ENCODE data around the gene CYP2C19. TPM values are rescaled to one million over a fixed set of nuclear protein-coding genes. Genes with fewer than 3 reads are reported as not detected.

The CYP2C19 gene
- total and polyA plus RNA-seq, 9 of the 15 experiments (the other 6 are each of a cell fraction or from before 2014, with no cell fraction given), result not detected

DNA sequence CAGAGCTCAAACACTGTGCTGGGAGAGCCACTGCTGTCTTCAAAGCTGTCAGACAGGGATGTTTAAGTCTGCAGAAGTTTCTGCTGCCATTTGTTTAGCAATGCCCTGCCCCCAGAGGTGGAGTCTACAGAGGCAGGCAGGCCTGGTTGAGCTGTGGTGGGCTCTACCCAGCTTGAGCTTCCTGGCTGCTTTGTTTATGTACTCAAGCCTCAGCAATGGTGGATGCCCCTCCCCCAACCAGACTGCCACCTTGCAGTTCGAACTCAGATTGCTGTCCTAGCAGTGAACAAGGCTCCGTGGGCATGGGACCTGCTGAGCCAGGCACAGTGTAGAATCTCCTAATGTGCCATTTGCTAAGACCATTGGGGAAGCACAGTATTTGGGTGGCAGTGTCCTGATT, 4.6 kb upstream of the CYP2C19 start (continued):
- TF ChIP-seq, protein P1, sequence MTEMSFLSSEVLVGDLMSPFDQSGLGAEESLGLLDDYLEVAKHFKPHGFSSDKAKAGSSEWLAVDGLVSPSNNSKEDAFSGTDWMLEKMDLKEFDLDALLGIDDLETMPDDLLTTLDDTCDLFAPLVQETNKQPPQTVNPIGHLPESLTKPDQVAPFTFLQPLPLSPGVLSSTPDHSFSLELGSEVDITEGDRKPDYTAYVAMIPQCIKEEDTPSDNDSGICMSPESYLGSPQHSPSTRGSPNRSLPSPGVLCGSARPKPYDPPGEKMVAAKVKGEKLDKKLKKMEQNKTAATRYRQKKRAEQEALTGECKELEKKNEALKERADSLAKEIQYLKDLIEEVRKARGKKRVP (CRISPR knock-in tag; IDR thresholded peaks at IDR 0.05), result no peak
- TF ChIP-seq NELFE (IDR thresholded peaks at IDR 0.05; ENCODE audit: insufficient read depth, insufficient read length) (no peak), TCF7L2 (IDR thresholded peaks at IDR 0.05; ENCODE audit: low read depth, low read length) (no peak), POLR2G (IDR thresholded peaks at IDR 0.05; ENCODE audit: low read depth, low read length) (no peak), ZNF699 (CRISPR knock-in tag; IDR thresholded peaks at IDR 0.05; ENCODE audit: insufficient replicate concordance) (no peak), SP1 (CRISPR knock-in tag; IDR thresholded peaks at IDR 0.05) (no peak), DDX20 (tag; IDR thresholded peaks at IDR 0.05; ENCODE audit: low read depth) (no peak), FOS (IDR thresholded peaks at IDR 0.05; ENCODE audit: extremely low read depth, insufficient read length) (no peak), RCOR1 (IDR thresholded peaks at IDR 0.05; ENCODE audit: borderline replicate concordance in 1 of 2, low read depth in 2 of 2, low read length in 2 of 2) (no peak), ZNF785 (CRISPR knock-in tag; IDR thresholded peaks at IDR 0.05) (no peak)
- TF ChIP-seq, protein P2, sequence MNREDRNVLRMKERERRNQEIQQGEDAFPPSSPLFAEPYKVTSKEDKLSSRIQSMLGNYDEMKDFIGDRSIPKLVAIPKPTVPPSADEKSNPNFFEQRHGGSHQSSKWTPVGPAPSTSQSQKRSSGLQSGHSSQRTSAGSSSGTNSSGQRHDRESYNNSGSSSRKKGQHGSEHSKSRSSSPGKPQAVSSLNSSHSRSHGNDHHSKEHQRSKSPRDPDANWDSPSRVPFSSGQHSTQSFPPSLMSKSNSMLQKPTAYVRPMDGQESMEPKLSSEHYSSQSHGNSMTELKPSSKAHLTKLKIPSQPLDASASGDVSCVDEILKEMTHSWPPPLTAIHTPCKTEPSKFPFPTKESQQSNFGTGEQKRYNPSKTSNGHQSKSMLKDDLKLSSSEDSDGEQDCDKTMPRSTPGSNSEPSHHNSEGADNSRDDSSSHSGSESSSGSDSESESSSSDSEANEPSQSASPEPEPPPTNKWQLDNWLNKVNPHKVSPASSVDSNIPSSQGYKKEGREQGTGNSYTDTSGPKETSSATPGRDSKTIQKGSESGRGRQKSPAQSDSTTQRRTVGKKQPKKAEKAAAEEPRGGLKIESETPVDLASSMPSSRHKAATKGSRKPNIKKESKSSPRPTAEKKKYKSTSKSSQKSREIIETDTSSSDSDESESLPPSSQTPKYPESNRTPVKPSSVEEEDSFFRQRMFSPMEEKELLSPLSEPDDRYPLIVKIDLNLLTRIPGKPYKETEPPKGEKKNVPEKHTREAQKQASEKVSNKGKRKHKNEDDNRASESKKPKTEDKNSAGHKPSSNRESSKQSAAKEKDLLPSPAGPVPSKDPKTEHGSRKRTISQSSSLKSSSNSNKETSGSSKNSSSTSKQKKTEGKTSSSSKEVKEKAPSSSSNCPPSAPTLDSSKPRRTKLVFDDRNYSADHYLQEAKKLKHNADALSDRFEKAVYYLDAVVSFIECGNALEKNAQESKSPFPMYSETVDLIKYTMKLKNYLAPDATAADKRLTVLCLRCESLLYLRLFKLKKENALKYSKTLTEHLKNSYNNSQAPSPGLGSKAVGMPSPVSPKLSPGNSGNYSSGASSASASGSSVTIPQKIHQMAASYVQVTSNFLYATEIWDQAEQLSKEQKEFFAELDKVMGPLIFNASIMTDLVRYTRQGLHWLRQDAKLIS (CRISPR knock-in tag; IDR thresholded peaks at IDR 0.05), result no peak
- TF ChIP-seq, protein P3, sequence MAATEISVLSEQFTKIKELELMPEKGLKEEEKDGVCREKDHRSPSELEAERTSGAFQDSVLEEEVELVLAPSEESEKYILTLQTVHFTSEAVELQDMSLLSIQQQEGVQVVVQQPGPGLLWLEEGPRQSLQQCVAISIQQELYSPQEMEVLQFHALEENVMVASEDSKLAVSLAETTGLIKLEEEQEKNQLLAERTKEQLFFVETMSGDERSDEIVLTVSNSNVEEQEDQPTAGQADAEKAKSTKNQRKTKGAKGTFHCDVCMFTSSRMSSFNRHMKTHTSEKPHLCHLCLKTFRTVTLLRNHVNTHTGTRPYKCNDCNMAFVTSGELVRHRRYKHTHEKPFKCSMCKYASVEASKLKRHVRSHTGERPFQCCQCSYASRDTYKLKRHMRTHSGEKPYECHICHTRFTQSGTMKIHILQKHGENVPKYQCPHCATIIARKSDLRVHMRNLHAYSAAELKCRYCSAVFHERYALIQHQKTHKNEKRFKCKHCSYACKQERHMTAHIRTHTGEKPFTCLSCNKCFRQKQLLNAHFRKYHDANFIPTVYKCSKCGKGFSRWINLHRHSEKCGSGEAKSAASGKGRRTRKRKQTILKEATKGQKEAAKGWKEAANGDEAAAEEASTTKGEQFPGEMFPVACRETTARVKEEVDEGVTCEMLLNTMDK (IDR thresholded peaks at IDR 0.05; ENCODE audit: borderline replicate concordance, insufficient read depth, low read depth, low read length, poor library complexity, severe bottlenecking), result no peak
- TF ChIP-seq, protein P4, sequence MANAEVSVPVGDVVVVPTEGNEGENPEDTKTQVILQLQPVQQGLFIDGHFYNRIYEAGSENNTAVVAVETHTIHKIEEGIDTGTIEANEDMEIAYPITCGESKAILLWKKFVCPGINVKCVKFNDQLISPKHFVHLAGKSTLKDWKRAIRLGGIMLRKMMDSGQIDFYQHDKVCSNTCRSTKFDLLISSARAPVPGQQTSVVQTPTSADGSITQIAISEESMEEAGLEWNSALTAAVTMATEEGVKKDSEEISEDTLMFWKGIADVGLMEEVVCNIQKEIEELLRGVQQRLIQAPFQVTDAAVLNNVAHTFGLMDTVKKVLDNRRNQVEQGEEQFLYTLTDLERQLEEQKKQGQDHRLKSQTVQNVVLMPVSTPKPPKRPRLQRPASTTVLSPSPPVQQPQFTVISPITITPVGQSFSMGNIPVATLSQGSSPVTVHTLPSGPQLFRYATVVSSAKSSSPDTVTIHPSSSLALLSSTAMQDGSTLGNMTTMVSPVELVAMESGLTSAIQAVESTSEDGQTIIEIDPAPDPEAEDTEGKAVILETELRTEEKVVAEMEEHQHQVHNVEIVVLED (CRISPR knock-in tag; IDR thresholded peaks at IDR 0.05), result no peak
